ENCODE results near the gene IFRD2. TPM values are rescaled to one million over a fixed set of nuclear protein-coding genes. Genes with fewer than 3 reads are reported as not detected.
"Not testable (repeated sequence)": the region's sequence is repeated elsewhere in the genome, so short reads cannot be mapped to it uniquely, and the experiment has no call there.

IFRD2 gene
- polyA plus RNA-seq, 3 donors, result 54.3 to 114 (median 77.3) TPM

DNA sequence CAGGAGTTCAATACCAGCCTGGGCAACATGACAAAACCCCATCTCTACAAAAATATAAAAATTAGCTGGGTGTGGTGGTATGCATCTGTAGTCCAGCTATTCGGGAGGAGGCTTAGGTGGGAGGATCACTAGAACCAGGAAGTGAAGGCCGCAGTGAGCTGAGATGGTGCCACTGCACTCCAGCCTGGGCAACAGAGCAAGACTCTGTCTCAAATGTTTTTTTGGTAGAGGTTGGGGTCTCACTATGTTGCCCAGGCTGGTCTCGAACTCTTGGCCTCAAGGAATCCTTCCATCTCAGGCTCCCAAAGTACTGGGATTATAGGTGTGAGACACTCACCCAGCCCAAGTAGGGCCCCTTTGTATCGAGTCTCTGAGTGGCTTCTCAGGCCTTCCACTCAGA is 1.9 kb upstream of the IFRD2 start:
- WGBS, 3 donors, result 86 to 90% (median 87%) methylated on average over 4 of the region's 4 CpGs
- no peak overlapping the region for H3K27ac ChIP-seq (ENCODE audit: low read depth, low read length)

DNA sequence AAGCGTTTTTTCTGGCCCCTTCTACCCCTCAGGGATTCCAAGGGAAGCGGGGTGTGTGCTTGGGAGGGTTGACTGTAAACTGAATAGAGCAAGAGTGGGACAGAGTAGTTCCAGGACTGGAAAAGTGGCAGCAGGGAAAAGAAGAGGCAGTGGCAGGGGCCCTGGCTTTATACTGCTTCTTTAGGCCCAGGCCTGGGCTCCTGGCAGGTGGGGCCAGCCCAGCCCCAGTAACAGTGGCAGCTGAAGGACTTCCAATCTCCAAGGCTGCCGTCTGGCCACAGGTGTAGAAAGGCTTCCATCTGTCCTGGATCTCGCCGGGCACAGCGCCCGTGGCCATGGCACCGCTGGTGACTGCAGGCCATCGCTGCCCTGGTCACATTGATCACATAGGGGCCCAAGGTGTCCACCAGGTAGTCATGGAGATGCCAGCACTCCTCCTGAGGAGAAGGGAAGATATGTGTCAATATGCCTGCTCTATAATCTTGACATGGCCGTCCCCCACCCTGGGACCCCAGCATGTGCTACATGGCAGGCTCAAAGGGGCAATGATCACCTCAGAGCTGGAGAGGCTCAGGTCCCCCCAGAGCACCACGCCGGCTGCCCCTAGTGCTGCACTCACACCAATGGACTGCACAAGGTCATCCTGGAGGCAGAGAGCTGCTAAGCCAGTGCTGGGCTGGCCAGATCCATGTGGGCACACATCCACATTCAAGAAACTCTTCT is 1.0 kb upstream of the IFRD2 start:
- WGBS, 3 donors, result 47 to 83% (median 82%) methylated on average over 12 of the region's 12 CpGs

DNA sequence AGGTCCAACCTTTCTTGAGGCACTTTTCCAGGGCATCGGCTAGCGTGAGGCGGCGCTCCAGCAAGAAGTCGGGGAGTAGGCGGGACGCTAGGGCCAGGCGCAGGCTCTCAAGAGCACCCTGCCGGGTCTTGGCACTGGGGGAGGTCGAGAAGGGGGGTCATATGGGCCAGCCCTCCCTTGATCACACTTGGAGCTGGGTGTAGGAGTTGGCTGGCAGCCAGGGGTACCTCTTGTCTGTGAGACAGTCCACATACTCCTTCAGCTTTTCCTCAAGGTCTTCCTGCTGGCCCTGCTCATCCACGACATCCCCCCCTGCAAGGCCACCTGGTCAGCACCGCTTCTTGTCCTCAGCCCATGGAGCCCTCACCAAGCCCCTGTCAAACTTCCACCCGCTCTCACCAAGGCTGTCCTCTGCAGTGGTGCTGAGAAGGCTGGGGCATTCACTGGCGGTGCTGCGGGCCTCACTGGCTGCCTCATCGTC is 2.0 kb downstream of the IFRD2 start:
- no peak overlapping the region for H3K27ac ChIP-seq (ENCODE audit: low read depth, low read length)
- 88 to 90% (median 90%) methylated on average over 16 of the region's 16 CpGs for WGBS, 3 donors

More for the DNA sequence above, 1.0 kb upstream of the IFRD2 start:
- no peak overlapping the region for H3K27ac ChIP-seq (ENCODE audit: low read depth, low read length)

DNA sequence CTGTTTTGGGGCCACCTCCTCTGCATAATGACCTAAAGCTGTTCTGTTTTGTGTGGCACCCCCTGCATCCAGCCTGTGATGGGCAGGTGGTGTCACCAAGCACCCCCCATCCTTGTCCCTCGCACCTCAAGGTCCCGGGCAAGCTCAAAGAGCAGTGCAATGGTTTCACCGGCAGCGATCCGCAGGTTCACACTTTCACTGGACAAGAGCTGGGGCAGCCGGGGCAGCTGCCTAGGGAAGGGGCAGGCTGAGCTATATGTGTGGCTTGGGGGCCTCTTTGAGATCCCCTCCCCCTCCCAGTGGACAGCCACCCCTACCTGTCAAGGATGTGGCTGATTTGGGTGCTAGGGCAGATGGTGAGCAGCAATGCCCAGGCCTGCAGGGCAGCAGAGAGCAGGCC is 3.1 kb downstream of the IFRD2 start:
- H3K27ac ChIP-seq (ENCODE audit: low read depth, low read length), result no peak overlapping the region
- WGBS, 3 donors, result 93 to 99% (median 94%) methylated on average over 6 of the region's 6 CpGs

DNA sequence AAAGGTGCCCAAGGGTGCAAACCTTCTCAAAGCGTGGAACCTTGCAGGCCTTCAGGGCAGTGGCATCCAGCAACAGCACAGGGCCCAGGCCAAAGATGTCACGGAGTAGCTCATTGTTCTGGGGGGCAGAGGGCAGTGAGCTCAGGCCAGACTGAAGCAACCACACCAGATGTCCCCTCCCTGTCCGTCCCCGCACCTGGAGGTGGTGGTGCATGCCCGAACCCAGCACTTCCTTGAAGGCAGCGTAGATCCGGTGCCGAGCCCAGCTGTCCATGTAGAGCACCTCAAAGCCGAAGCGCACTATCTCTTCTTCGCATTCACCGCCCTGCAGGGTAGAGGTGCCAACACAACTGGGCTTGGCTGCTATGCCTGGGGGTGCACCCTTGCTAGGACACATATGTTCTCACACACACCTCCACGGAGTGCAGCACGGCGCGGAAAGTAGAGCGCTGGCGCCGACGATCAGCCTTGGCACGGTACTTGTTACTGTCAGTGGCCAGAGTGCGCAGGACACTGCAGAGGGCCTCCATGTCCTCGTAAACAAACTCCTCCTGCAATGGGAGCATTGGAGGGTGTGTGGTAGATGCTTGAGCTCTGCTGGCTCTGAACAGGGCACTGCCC is 3.7 kb downstream of the IFRD2 start:
- no peak overlapping the region for H3K27ac ChIP-seq (ENCODE audit: low read depth, low read length)
- 92 to 95% (median 94%) methylated on average over 23 of the region's 23 CpGs for WGBS, 3 donors

DNA sequence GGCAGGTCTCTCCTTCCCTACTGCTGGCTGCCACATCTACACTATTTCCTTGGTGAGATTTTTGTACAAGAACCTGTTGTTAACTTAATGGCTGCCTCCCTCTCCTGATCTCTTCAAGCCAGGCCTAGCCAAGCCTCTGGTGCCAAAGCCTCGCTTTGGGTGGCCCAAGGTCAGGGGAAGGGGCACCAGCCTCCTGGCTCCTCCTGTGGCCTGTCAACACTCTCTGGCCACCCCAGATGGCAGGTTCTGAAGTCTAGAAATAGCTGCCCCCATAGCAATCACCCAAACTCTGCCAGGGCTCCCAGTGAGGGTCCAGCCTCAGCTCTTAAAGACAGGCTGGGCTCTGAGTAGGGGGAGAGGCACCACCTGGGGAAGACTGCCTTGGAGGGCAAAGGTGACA is 5.0 kb downstream of the IFRD2 start:
- H3K27ac ChIP-seq (ENCODE audit: low read depth, low read length), result no peak overlapping the region
- 78 to 100% (median 91%) methylated on average over 1 of the region's 1 CpG for WGBS, 3 donors

DNA sequence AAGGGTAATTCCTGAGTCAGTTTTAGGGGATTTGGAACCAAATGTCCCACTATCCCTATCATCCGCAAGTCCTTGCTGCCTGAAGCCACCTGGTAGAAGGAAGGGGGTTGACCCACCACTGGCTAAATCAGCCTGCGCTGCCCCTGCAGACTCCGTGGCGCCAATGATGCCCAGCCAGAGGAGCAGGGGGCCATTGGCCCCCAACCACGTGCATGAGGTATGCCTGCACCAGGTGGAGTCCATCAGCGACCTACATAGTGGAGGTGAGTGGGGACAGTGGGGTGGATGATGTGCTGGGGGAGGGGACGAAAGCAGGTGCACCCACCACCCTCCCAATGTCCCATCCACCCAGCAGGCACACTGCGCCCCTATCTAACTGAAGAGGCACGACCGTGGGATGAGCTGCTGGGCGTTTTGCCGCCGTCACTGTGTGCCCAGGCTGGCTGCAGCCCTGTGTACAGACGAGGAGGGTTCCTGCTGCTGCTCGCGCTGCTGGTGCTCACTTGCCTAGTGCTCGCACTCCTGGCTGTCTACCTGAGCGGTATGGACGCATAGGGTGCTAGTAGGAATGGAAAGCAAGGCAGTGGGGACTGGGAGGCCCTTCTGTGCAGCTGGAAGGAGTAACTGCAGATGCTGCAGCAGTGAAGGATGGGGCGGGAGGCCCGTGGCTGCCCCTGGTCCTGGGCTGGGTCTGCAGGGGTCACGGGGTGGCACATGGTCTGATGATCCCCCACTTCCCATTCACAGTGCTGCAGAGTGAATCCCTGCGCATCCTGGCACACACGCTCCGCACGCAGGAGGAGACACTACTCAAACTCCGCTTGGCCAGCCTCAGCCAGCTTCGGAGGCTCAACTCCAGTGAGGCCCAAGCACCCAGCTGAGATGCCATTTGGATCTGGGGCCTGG is 5.7 kb downstream of the IFRD2 start:
- 89 to 91% (median 90%) methylated on average over 28 of the region's 28 CpGs for WGBS, 3 donors
- no peak overlapping the region for H3K27ac ChIP-seq (ENCODE audit: low read depth, low read length)

DNA sequence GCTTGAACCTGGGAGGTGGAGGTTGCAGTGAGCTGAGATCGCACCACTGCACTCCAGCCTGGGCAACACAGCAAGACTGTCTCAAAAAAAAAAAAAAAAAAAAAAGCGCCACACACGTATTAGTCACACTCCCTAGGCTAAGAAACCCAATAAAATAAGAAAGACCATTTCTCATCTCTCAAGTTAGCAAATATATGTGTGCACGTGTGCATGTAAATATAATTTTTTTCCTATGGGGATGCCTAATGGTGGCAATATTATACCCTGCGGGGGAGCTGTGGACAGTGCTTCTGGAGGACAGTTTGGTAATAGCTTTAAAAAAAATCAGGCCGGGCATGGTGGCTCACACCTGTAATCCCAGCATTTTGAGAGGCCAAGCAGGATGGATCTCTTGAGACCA is 8.1 kb downstream of the IFRD2 start:
- H3K27ac ChIP-seq (ENCODE audit: low read depth, low read length), result not testable (repeated sequence)
- WGBS, 3 donors, result 85 to 91% (median 88%) methylated on average over 5 to 6 of the region's 6 CpGs

DNA sequence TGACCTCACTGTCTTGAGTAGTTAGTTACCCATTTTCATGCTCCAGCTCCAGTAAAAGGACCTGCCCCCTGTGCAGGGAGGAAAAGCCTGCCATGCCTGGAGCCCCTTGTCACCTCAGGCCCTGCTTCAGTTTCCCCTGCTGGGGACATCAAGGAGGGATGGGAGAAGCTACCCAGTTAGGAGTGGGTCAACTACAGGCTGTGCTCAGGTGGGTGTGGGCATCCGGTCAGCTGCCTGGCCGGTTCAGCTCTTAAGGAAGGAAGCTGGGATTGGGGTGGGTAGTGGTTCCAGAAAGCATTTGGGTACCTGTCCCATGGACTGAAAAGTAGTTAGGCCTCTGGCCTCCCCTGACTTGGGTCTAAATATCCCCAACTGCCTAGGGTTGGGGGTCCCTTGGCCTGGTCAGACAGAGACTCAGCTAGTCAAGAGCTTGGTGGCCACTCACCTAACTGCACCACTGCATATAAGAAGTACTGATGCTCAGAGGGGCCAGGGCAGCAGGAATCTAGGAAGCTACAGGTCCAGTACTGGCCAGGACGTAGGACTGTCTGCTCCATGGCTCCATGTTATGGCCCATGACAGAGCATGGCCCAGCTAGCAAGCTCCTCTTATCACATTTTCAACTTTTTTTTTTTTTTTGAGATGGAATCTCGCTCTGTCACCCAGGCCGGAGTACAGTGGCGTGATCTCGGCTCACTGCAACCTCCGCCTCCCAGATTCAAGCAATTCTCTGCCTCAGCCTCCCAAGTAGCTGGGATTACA is 12.8 kb downstream of the IFRD2 start:
- 83 to 94% (median 90%) methylated on average over 8 of the region's 8 CpGs for WGBS, 3 donors
- H3K27ac ChIP-seq (ENCODE audit: low read depth, low read length), result no peak overlapping the region

DNA sequence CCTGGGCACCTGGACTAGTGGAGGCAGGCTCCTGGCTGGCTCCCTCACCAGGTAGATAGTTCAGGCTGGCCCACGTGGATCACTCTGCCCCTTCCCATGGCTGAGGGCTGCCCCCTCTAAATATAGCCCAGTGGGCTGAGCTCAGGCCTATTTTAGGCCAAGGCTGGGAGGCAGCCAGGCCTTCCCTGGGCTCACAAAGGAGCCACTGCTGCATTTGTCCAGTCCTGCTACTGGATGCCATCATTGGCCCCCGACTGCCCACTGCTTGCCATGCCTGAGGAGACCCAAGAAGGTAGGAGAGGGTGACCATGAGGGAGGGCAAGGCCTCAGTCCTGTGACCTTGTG is 13.4 kb downstream of the IFRD2 start, which contains the start of gene LSMEM2:
Gene LSMEM2 (plus strand): TSS at position 208 of the 345 bp plus-strand sequence. CDS start 27 bp downstream, at position 235.
- 49 to 63% (median 53%) methylated on average over 2 of the region's 2 CpGs for WGBS, 3 donors
- H3K27ac ChIP-seq (ENCODE audit: low read depth, low read length), result no peak within 1 kb of the TSS

DNA sequence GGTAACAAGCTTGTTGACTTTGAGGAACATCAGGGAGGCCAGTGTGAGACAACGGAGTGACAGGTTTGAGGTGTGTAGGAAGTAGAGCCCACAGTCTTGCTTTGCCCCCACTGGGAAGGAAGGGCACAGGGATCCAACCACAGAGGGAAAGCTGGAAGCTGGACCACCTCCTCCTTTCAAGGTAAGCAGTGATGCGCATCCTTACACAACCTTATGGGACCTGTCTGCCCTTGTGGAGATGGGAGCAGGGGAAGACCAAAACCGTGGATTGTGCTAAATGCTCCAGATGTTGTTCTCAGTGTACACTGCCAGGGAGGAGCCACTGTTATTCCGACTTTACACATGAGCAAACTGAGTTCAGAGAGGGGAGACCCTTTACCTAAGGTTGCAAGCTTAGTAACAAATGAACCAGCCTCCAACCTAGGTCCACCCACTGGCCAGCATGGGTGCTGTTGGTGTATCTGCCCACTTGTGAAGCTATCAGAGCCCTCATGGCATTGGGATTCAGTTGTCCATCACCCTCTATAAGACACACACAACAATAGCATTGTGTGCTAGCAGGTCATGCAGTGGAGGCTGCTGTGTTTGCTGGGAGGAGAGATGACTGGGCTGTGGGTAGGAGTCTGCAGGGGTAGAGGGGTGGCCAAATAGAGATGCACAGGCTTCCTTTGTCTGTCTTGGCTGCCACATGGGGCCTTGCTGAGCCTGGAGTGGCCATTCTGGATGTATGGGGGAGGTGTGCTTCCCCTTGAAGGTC is 13.9 kb downstream of the IFRD2 start:
- WGBS, 3 donors, result 75 to 93% (median 81%) methylated on average over 4 of the region's 4 CpGs
- no peak overlapping the region for H3K27ac ChIP-seq (ENCODE audit: low read depth, low read length)

DNA sequence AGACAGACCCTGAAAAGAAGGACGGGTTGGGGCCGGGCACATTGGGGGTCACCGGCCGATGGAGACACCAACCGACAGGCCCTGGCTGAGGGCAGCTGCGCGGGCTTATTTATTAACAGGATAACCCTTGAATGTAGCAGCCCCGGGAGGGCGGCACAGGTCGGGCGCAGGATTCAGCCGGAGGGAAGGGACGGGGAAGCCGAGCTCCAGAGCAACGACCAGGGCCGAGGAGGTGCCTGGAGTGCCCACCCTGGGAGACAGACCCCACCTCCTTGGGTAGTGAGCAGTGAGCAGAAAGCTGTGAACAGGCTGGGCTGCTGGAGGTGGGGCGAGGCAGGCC is 15.5 kb downstream of the IFRD2 start:
- 82 to 85% (median 84%) methylated on average over 17 of the region's 17 CpGs for WGBS, 3 donors

DNA sequence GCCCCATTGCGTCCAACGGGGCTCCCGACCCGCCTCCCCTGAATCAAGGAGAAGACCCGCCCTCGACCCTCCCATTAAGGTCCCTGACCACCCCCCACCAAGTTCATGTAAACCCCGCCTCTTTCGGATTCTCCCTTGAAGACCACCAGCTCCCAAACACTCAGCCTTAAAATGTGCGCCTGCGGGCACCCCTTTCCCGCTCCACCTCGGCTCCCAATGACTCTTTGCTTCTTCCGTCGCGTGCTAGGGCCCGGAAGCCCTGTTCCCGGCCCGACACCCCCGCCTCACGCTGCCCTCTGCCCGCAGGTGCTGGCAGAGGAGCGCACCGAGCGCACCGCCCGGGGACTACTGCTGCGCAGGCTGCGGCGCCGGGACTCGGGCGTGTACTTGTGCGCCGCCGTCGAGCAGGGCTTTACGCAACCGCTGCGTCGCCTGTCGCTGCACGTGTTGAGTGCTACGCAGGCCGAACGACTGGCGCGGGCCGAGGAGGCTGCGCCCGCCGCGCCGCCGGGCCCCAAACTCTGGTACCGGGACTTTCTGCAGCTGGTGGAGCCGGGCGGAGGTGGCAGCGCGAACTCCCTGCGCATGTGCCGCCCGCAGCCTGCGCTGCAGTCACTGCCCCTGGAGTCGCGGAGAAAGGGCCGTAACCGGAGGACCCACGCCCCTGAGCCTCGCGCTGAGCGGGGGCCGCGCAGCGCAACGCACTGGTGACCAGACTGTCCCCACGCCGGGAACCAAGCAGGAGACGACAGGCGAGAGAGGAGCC is 16.1 kb downstream of the IFRD2 start:
- WGBS, 3 donors, result 41 to 72% (median 49%) methylated on average over 74 to 79 of the region's 79 CpGs
- no peak overlapping the region for H3K27ac ChIP-seq (ENCODE audit: low read depth, low read length)

More for the DNA sequence above, 15.5 kb downstream of the IFRD2 start:
- no peak overlapping the region for H3K27ac ChIP-seq (ENCODE audit: low read depth, low read length)

DNA sequence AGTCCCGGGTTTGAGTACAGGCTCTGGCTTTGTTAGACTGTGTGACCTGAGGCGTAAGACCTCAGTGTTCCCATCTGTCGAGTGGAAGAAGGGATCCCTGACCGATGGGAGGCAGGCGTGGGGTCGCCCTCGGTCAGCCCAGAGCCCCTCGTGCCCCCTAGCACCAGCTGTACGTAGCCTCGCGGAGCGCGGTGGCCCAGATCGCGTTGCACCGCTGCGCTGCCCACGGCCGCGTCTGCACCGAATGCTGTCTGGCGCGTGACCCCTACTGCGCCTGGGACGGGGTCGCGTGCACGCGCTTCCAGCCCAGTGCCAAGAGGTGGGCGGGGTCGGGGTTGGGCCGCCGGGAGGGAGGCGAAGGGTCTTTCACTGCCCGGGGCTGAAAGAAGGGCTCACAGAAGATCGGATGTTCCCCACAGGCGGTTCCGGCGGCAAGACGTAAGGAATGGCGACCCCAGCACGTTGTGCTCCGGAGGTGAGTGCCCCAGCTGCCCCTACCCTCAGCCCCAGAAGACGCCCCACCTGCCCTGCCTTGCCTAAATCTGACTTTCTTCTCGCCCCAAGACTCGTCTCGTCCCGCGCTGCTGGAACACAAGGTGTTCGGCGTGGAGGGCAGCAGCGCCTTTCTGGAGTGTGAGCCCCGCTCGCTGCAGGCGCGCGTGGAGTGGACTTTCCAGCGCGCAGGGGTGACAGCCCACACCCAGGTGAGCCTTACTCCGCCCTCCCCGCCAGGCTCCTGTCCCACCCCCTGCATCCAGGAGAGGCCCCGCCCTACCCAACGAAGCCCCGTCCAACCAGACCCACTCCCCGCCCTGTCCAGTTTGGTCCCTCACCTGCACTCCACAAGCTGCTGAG is 16.9 kb downstream of the IFRD2 start:
- H3K27ac ChIP-seq (ENCODE audit: low read depth, low read length), result no peak overlapping the region
- WGBS, 3 donors, result 33 to 73% (median 42%) methylated on average over 62 to 65 of the region's 65 CpGs

DNA sequence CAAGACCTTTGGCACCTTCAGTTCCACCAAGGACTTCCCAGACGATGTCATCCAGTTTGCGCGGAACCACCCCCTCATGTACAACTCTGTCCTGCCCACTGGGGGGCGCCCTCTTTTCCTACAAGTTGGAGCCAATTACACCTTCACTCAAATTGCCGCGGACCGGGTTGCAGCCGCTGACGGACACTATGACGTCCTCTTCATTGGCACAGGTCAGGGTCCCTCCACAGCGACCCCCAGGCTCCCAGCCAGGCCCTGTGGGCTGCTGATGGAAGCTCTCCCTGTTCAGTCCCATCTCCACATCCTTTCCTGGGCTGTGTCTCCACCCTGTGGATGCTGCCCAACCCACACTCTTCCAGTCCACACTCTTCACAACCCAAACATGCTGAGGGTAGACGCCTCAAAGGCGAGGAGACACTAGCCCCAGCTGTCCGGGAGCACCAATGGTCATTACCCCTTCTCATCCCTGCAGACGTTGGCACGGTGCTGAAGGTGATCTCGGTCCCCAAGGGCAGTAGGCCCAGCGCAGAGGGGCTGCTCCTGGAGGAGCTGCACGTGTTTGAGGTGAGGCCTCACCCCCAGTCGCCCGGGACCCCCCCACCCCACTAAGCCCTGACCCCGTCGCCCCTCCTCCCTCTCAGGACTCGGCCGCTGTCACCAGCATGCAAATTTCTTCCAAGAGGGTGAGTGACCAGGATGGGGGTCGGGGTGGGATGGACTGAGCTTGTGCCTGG is 17.7 kb downstream of the IFRD2 start:
- WGBS, 3 donors, result 29 to 49% (median 32%) methylated on average over 26 of the region's 26 CpGs
- H3K27ac ChIP-seq (ENCODE audit: low read depth, low read length), result no peak overlapping the region

DNA sequence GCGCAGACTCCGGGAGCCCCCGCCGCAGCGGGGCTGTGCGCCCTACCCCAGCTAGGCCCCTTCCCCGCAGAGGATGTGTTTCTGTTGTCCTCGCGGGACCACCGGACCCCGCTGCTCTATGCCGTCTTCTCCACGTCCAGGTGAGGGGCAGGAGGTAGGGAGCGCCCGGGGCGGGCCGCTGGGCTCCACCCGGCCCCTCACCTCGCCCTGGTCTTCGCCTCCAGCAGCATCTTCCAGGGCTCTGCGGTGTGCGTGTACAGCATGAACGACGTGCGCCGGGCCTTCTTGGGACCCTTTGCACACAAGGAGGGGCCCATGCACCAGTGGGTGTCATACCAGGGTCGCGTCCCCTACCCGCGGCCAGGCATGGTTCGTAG is 18.6 kb downstream of the IFRD2 start:
- 48 to 67% (median 58%) methylated on average over 29 to 31 of the region's 31 CpGs for WGBS, 3 donors
- H3K27ac ChIP-seq (ENCODE audit: low read depth, low read length), result no peak overlapping the region
